PC-9 (cell line): ENCODE results near the gene ADNP. TPM values are rescaled to one million over a fixed set of nuclear protein-coding genes. Genes with fewer than 3 reads are reported as not detected.

Experiments used
- BruUV-seq: library from RNA; stranded (reverse); fragments of 400-500 nt; replicated peaks from 2 replicates; lab custom pipeline; 2021; lab: Mats Ljungman, UMichigan
- CTCF ChIA-PET: fragments of 300-600 bp; sonication (Branson Sonifier 250); formaldehyde crosslinking; loops from one replicate; lab custom pipeline; 2022; ENCODE audit warnings: antibody characterized with exemption; lab: Charles Lee
- POLR2A ChIA-PET: fragments of 300-600 bp; sonication (Branson Sonifier 250); formaldehyde crosslinking; loops from one replicate; lab custom pipeline; 2022; ENCODE audit warnings: antibody characterized with exemption; ENCODE audit not compliant: unreplicated experiment; lab: Charles Lee
- DNase-seq, 2 experiments: peaks; one replicate each; pipeline versions ENCODE4 v3.0.0 to v3.0.0-alpha.2; 2015 to 2022; ENCODE audit warnings: mixed read lengths in 1 of 2
- H2AFZ ChIP-seq: fragments of 200-600 bp; sonication (generic); 2 replicates; pipeline ENCODE4 v1.8.1; 2017; ENCODE audit warnings: antibody characterized with exemption
- H3F3A ChIP-seq: fragments of 200-600 bp; sonication (generic); 2 replicates; pipeline ENCODE4 v1.8.1; 2017; ENCODE audit warnings: antibody characterized with exemption, mild to moderate bottlenecking, low read depth; ENCODE audit not compliant: insufficient read depth
- H3K27ac ChIP-seq: fragments of 200-600 bp; sonication (generic); 2 replicates; pipeline ENCODE4 v1.6.1; 2016; ENCODE audit warnings: mixed run types
- H3K27me3 ChIP-seq: fragments of 200-600 bp; sonication (generic); 2 replicates; pipeline ENCODE4 v1.6.1; 2016; ENCODE audit warnings: low read depth, mixed run types; ENCODE audit not compliant: insufficient read depth
- H3K36me3 ChIP-seq: fragments of 200-600 bp; sonication (generic); 2 replicates; pipeline ENCODE4 v1.6.1; 2016; ENCODE audit warnings: low read depth, mixed run types
- H3K4me1 ChIP-seq: fragments of 200-600 bp; sonication (generic); replicated peaks from 2 replicates; pipeline ENCODE4 v1.6.1; 2016; ENCODE audit warnings: mixed run types; ENCODE audit not compliant: insufficient read depth
- H3K4me2 ChIP-seq: fragments of 200-600 bp; sonication (generic); 2 replicates; pipeline ENCODE4 v1.6.1; 2017; ENCODE audit warnings: mixed run types
- H3K4me3 ChIP-seq: fragments of 200-600 bp; sonication (generic); 2 replicates; pipeline ENCODE4 v1.6.1; 2016; ENCODE audit warnings: mixed run types
- H3K79me2 ChIP-seq: fragments of 200-600 bp; sonication (generic); 2 replicates; pipeline ENCODE4 v1.6.1; 2017; ENCODE audit warnings: low read depth, mixed run types
- H3K9me2 ChIP-seq: fragments of 200-600 bp; sonication (generic); 2 replicates; pipeline ENCODE4 v1.8.1; 2017; ENCODE audit warnings: mild to moderate bottlenecking; ENCODE audit not compliant: insufficient read depth
- H3K9me3 ChIP-seq: fragments of 200-600 bp; sonication (generic); 2 replicates; pipeline ENCODE4 v1.8.1; 2016; ENCODE audit warnings: low read depth; ENCODE audit not compliant: insufficient read depth
- H4K20me1 ChIP-seq: fragments of 200-600 bp; sonication (generic); 2 replicates; pipeline ENCODE4 v1.8.1; 2017; ENCODE audit not compliant: insufficient read depth
- CTCF ChIP-seq: fragments of 200-600 bp; sonication (generic); conservative IDR thresholded peaks from 2 replicates; pipeline ENCODE4 v1.6.1; 2017; ENCODE audit warnings: mixed run types, antibody characterized with exemption, mild to moderate bottlenecking, moderate library complexity
- EZH2 ChIP-seq: fragments of 200-600 bp; sonication (generic); IDR thresholded peaks from 2 replicates; pipeline ENCODE4 v1.8.0; 2017; ENCODE audit warnings: antibody characterized with exemption, low read depth
- intact Hi-C: fragments of 100-400 bp; cut with micrococcal nuclease; formaldehyde crosslinking; loops from one replicate; pipeline ENCODE4 v1.10.0; 2022; ENCODE audit not compliant: unreplicated experiment
- total RNA-seq: library from RNA; stranded (reverse); gene quantifications from 2 replicates; pipeline ENCODE4 v1.2.3, GENCODE V29; 2021

ADNP gene
- total RNA-seq, 1 experiment from 2014 or later: 104 TPM

DNA sequence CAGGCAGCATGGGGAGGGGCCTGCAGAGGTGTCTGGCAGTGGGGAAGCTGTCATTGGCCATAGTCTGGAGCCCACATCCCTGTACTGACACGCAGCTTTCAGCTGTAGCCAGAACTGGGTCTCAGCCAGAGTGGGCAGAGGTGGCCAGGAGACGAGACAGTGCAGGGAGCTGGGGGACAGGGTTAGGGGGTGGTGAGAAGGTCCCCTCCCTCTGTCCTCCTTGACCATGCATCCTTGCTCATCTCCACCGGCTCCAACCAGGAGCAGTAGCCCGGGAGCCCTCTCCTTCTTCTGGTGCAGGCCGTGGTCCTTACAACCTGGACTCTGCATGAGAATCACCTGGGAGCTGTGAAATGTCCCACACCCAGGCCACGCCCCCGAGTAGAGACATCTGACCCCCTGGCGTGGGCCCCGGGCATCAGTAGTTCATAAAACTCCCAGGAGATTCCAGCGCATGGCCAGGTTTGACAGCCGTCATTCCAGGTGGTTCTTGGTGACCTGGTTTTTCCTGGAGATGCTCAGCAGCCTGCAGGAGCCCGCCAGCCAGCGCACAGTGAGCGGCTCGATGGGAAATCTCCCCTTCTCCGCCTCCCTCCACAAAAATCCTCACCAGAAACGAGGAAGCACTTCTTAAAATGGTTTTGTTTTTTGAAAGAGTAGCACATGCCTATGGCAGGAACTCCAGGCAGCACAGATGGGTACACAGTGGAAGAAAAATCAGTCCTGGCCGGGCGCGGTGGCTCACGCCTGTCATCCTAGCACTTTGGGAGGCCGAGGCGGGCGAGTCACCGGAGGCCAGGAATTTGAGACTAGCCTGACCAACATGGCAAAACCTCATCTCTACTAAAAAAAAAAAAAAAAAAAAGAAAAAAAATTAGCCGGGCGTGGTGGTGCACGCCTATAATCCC lies 56.2 kb downstream of the ADNP start:
- H3K9me3 ChIP-seq: no peaks in the 10 kb centered on the region
- CTCF ChIA-PET: no interaction called here

DNA sequence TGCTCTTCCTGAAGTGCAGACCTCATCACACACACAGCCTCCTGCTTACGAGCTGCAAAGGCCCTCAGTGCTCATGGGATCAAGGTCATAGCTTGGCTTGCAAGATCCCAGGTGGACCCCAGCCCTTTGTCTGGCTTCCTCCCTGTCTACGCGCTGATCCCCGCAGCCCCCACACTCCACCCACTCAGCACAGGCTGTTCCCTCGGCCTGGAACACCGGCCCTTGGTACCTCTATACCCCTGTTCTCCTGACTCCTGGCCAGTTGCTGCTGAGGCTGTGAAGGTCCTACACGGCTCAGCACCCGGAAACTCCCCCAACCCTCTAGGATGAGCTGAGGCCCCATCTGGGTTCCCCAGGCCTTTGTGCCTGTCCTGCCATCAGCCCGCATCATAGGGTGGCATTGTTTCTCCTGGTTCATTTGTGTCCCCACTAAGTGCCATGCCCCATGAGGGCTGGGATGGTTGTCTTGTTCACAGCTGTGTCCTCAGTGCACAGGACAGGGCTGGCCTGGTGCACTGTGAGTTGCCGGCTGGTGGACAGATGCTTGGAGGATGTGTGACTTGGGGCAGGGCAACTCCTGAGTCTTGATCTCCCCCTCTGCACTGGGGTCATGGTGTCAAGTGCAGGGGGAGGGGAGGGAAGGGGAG lies 57.0 kb downstream of the ADNP start:
- intact Hi-C loops: no loop called here
- Histone ChIP-seq H3F3A (no peaks in the 10 kb centered on the region), H3K27me3 (no peaks in the 10 kb centered on the region), H3K9me3 (no peaks in the 10 kb centered on the region), H2AFZ (no peak overlapping the region), H3K36me3 (no peaks in the 10 kb centered on the region), H3K9me2 (no peaks in the 10 kb centered on the region), H3K4me2 (no peak overlapping the region), H3K27ac (no peak overlapping the region), H4K20me1 (no peaks in the 10 kb centered on the region), H3K4me3 (no peak overlapping the region), H3K79me2 (no peaks in the 10 kb centered on the region), H3K4me1 (no peaks in the 10 kb centered on the region)
- POLR2A ChIA-PET: no interaction called here
- no TSS peak for BruUV-seq
- CTCF ChIA-PET: no interaction called here
- TF ChIP-seq CTCF: no peak
- no peak for TF ChIP-seq EZH2
- no peak for DNase-seq

More for the DNA sequence above, 56.2 kb downstream of the ADNP start:
- no TSS peak for BruUV-seq
- Histone ChIP-seq H4K20me1 (no peaks in the 10 kb centered on the region), H3K9me2 (no peaks in the 10 kb centered on the region), H3K4me2 (no peak overlapping the region), H3K36me3 (no peaks in the 10 kb centered on the region), H3K79me2 (no peaks in the 10 kb centered on the region), H3F3A (no peaks in the 10 kb centered on the region), H3K27me3 (no peaks in the 10 kb centered on the region), H3K4me1 (no peaks in the 10 kb centered on the region), H3K27ac (no peak overlapping the region), H2AFZ (no peak overlapping the region), H3K4me3 (no peak overlapping the region)
- DNase-seq: no peak
- POLR2A ChIA-PET: no interaction called here
- intact Hi-C loops: no loop called here
- TF ChIP-seq CTCF: no peak
- no peak for TF ChIP-seq EZH2

- no peak for DNase-seq
- H3K9me3 ChIP-seq: no peaks in the 10 kb centered on the region
- no peaks in the 10 kb centered on the region for H3F3A ChIP-seq
- ChIA-PET CTCF (no interaction called here), POLR2A (interaction anchor here (0.5 kb wide), 1 partner anchor 40 kb away, joined by 5 read pairs; no protein-coding TSS in a partner anchor)
- H3K27me3 ChIP-seq: no peaks in the 10 kb centered on the region
- no peak for TF ChIP-seq EZH2
- no peak for TF ChIP-seq CTCF
- no peak overlapping the region for H3K4me3 ChIP-seq
- no peak overlapping the region for H3K4me2 ChIP-seq
- no TSS peak for BruUV-seq
- intact Hi-C loops: no loop called here
- no peak overlapping the region for H3K27ac ChIP-seq
- no peak overlapping the region for H2AFZ ChIP-seq
- H3K36me3 ChIP-seq: no peaks in the 10 kb centered on the region
- H3K9me2 ChIP-seq: no peaks in the 10 kb centered on the region
- no peaks in the 10 kb centered on the region for H3K4me1 ChIP-seq
- H4K20me1 ChIP-seq: no peaks in the 10 kb centered on the region
- no peaks in the 10 kb centered on the region for H3K79me2 ChIP-seq
Measured at GRCh38 chr20:50873585-50873984, 57.7 kb downstream of the ADNP start.
